OCI-LY1 (cell line): ENCODE data around the gene JAKMIP1.

ENCODE experiments used
- H2AFZ ChIP-seq: fragments of 200-600 bp; sonication (generic), shearing (Covaris generic); 2 replicates; pipeline ENCODE4 v1.6.0; 2014; ENCODE audit warnings: antibody characterized with exemption, mild to moderate bottlenecking, low read length
- H3F3A ChIP-seq: fragments of 200-600 bp; sonication (generic), shearing (Covaris generic); 2 replicates; pipeline ENCODE4 v1.6.0; 2014; ENCODE audit warnings: mild to moderate bottlenecking, antibody characterized with exemption, low read length, moderate library complexity; ENCODE audit not compliant: insufficient read depth
- H3K27ac ChIP-seq: fragments of 200-600 bp; sonication (generic); 2 replicates; pipeline ENCODE4 v1.5.1; 2014; ENCODE audit warnings: low read length, mixed run types, mild to moderate bottlenecking, low read depth; ENCODE audit not compliant: poor library complexity, severe bottlenecking
- H3K27me3 ChIP-seq: fragments of 200-600 bp; sonication (generic); 2 replicates; pipeline ENCODE4 v1.6.0; 2014; ENCODE audit warnings: antibody characterized with exemption, mild to moderate bottlenecking, low read length, moderate library complexity; ENCODE audit not compliant: insufficient read depth
- H3K36me3 ChIP-seq: fragments of 200-600 bp; sonication (generic); 2 replicates; pipeline ENCODE4 v1.6.1; 2014; ENCODE audit warnings: mild to moderate bottlenecking, antibody characterized with exemption, low read length, moderate library complexity, mixed read lengths; ENCODE audit not compliant: insufficient read depth
- H3K4me1 ChIP-seq: fragments of 200-600 bp; sonication (generic); 2 replicates; pipeline ENCODE4 v1.5.1; 2014; ENCODE audit warnings: mild to moderate bottlenecking, low read length, moderate library complexity; ENCODE audit not compliant: insufficient read depth, severe bottlenecking
- H3K4me2 ChIP-seq: fragments of 200-600 bp; sonication (generic), shearing (Covaris generic); 2 replicates; pipeline ENCODE4 v1.6.1; 2014; ENCODE audit warnings: low read length
- H3K4me3 ChIP-seq: fragments of 200-600 bp; sonication (generic); 2 replicates; pipeline ENCODE4 v1.5.1; 2014; ENCODE audit warnings: low read length, low read depth, mild to moderate bottlenecking, mixed read lengths; ENCODE audit not compliant: poor library complexity, severe bottlenecking
- H3K79me2 ChIP-seq: fragments of 200-600 bp; shearing (Covaris generic); 2 replicates; pipeline ENCODE4 v1.6.1; 2016; ENCODE audit warnings: mixed run types, low read length, mixed read lengths; ENCODE audit not compliant: insufficient read depth
- H3K9ac ChIP-seq: fragments of 200-600 bp; sonication (generic), shearing (Covaris generic); 2 replicates; pipeline ENCODE4 v1.6.1; 2014; ENCODE audit warnings: mild to moderate bottlenecking, low read length, mixed read lengths
- H3K9me2 ChIP-seq: fragments of 200-600 bp; sonication (generic), shearing (Covaris generic); 2 replicates; pipeline ENCODE4 v1.6.1; 2014; ENCODE audit warnings: low read depth, mild to moderate bottlenecking, low read length, mixed read lengths
- H3K9me3 ChIP-seq: fragments of 200-600 bp; shearing (Covaris generic); 2 replicates; pipeline ENCODE4 v1.6.1; 2014; ENCODE audit warnings: low read length, mixed read lengths
- H4K20me1 ChIP-seq: fragments of 200-600 bp; sonication (generic), shearing (Covaris generic); 2 replicates; pipeline ENCODE4 v1.6.0; 2016; ENCODE audit warnings: mild to moderate bottlenecking, low read length; ENCODE audit not compliant: insufficient read depth
- EZH2 ChIP-seq: fragments of 200-600 bp; sonication (generic), shearing (Covaris generic); IDR thresholded peaks from 2 replicates; pipeline ENCODE4 v1.8.0; 2017; ENCODE audit warnings: borderline replicate concordance, mixed run types, mild to moderate bottlenecking, antibody characterized with exemption, low read length, moderate library complexity, mixed read lengths
- TF ChIP-seq, protein P1 (sequence below): fragments of 200-600 bp; sonication (generic), shearing (Covaris generic); IDR thresholded peaks from 2 replicates; pipeline ENCODE4 v1.5.1; 2017; ENCODE audit warnings: mild to moderate bottlenecking, antibody characterized with exemption, low read length, moderate library complexity, mixed read lengths

The JAKMIP1 gene

DNA sequence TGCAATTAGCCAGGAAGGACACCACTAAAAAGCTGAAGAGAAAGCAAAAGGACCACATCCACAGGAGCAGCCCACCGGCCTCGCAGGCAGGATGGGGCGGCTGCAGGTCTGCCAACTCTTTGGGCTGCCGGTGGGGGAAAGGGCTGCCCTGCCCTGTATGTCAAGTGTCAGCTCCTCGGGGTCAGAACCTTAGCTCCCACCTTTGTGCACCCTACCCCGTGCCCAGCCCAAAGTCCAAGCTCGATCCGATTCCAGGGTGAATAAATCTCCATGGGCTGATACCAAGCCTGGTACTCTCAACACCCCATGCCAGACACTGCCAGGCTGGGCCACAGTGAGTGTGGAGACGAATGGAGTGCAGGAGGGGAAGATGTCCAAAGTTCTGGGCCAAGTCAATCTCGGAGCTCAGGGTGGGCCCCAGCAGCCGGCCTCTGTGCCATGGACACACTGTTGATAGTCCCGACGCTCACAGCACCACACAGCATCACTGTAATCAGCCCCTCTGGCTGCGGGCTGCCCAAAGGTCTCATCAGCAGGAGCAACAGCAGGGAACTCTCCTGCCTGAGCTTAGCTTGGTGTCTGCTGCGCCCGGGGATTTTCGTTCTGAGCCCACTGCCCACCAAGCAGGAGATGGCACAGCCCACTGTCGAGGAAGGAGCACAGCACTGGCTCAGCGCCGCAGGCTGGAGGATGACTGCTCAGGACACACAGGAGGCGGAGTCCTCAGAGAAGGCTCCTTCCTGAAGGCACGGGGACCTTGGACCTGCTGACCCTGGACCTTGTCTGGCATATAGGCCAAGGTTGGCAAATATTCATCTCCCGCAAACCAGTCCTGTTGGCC, 84.4 kb downstream of the JAKMIP1 start:
- Histone ChIP-seq H3K9ac (no peak overlapping the region), H4K20me1 (no peaks in the 10 kb centered on the region), H3K4me1 (no peaks in the 10 kb centered on the region), H3K9me3 (no peaks in the 10 kb centered on the region), H3K36me3 (no peaks in the 10 kb centered on the region), H3K9me2 (no peaks in the 10 kb centered on the region), H3K4me3 (no peak overlapping the region), H2AFZ (no peak overlapping the region), H3K27ac (no peak overlapping the region), H3K79me2 (no peaks in the 10 kb centered on the region), H3K27me3 (no peaks in the 10 kb centered on the region), H3F3A (no peaks in the 10 kb centered on the region), H3K4me2 (no peak overlapping the region)
- no peak for TF ChIP-seq EZH2
- TF ChIP-seq, protein P1, sequence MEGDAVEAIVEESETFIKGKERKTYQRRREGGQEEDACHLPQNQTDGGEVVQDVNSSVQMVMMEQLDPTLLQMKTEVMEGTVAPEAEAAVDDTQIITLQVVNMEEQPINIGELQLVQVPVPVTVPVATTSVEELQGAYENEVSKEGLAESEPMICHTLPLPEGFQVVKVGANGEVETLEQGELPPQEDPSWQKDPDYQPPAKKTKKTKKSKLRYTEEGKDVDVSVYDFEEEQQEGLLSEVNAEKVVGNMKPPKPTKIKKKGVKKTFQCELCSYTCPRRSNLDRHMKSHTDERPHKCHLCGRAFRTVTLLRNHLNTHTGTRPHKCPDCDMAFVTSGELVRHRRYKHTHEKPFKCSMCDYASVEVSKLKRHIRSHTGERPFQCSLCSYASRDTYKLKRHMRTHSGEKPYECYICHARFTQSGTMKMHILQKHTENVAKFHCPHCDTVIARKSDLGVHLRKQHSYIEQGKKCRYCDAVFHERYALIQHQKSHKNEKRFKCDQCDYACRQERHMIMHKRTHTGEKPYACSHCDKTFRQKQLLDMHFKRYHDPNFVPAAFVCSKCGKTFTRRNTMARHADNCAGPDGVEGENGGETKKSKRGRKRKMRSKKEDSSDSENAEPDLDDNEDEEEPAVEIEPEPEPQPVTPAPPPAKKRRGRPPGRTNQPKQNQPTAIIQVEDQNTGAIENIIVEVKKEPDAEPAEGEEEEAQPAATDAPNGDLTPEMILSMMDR, result no peak

DNA sequence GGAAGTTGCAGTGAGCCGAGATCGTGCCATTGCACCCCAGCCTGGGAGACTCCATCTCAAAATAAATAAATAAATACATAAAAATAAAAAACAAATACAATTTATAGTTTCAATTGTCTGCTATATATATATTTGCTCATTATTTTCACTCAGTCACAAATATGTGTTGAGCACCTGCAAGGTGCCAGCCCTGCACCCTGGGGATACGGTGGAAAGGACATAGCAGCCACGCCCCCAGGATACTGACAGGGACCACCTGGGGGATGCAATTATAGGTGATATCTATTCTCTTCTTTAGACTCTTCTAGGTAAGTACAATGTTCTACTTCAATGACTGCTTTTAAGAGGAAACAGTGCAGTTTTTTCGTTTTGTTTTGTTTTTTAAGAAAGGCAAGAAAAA, 85.0 kb downstream of the JAKMIP1 start:
- H3K27ac ChIP-seq, result no peak overlapping the region
- no peaks in the 10 kb centered on the region for H3K9me2 ChIP-seq
- H3K36me3 ChIP-seq, result no peaks in the 10 kb centered on the region
- no peaks in the 10 kb centered on the region for H4K20me1 ChIP-seq
- no peak overlapping the region for H3K9ac ChIP-seq
- H3K9me3 ChIP-seq, result no peaks in the 10 kb centered on the region
- no peaks in the 10 kb centered on the region for H3F3A ChIP-seq
- no peaks in the 10 kb centered on the region for H3K27me3 ChIP-seq
- no peaks in the 10 kb centered on the region for H3K79me2 ChIP-seq
- H3K4me2 ChIP-seq, result no peak overlapping the region
- H3K4me3 ChIP-seq, result no peak overlapping the region
- H2AFZ ChIP-seq, result no peak overlapping the region
- TF ChIP-seq, protein P1, result no peak
- no peak for TF ChIP-seq EZH2
- no peaks in the 10 kb centered on the region for H3K4me1 ChIP-seq

DNA sequence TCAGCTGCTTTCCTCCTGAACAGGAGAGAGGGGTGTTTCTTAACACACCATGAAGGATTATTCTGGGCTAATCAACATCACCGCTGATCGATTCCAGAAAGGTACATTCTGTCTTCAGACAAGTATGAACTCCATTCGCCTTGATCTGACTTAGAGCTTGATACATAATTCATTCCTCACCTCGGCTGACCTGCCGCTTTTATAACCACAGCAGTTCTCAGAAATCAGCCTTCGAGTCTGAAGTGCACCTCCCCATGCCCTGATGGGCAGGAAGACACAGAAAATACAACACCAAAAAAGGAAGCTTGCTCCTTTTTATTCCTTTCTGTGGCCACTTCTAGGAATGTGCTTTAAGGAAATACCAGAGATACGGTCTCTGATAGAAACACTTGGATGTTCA, 85.7 kb downstream of the JAKMIP1 start:
- TF ChIP-seq, protein P1, result no peak
- no peak for TF ChIP-seq EZH2
- Histone ChIP-seq H3K4me3 (no peak overlapping the region), H3K36me3 (no peaks in the 10 kb centered on the region)

More for the DNA sequence above, 85.7 kb downstream of the JAKMIP1 start:
- no peaks in the 10 kb centered on the region for H3F3A ChIP-seq
- no peak overlapping the region for H3K4me2 ChIP-seq
- H3K27me3 ChIP-seq, result no peaks in the 10 kb centered on the region
- H3K4me1 ChIP-seq, result no peaks in the 10 kb centered on the region
- no peaks in the 10 kb centered on the region for H3K9me3 ChIP-seq
- no peaks in the 10 kb centered on the region for H3K9me2 ChIP-seq
- H3K27ac ChIP-seq, result no peak overlapping the region
- no peak overlapping the region for H2AFZ ChIP-seq
- no peaks in the 10 kb centered on the region for H3K79me2 ChIP-seq
- no peak overlapping the region for H3K9ac ChIP-seq
- H4K20me1 ChIP-seq, result no peaks in the 10 kb centered on the region
